Fibroblast of mammary gland (primary cell): ENCODE data around the gene DLG2.

Experiments
- DNase-seq: peaks from one replicate; pipeline ENCODE4 v3.0.0-alpha.2; 2010; ENCODE audit warnings: low read depth
- H3K4me3 ChIP-seq: 2 replicates; pipeline ENCODE4 v1.5.1; 2011; ENCODE audit warnings: low read depth, mild to moderate bottlenecking, low read length, moderate library complexity; ENCODE audit not compliant: control insufficient read depth
- TF ChIP-seq, protein P1 (sequence below): conservative IDR thresholded peaks from 2 replicates; pipeline ENCODE4 v1.5.1; 2011; ENCODE audit warnings: low read depth, low read length, inconsistent platforms; ENCODE audit not compliant: control insufficient read depth, insufficient read depth

The DLG2 gene

DNA sequence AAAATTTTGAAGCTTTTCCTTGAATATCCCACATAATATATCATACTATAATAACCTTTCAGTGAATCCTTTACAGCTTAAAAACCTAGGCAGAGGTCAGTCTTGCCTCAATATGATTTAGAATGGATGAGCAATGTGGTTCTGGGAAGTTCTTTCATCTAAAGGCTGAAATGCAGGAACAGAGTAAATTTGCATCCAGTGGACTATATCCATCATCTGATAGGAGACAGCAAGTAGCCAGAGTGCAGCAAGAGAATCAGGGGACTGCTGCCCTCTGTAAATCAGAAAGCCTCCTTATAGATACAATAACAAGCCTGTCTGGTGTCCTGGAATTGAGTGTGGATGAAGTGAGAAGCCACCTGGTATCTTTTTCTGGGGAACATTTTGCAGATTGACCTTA lies 1592.7 kb downstream of the DLG2 start:
- no peak overlapping the region for H3K4me3 ChIP-seq
- no peak for DNase-seq
- TF ChIP-seq, protein P1, sequence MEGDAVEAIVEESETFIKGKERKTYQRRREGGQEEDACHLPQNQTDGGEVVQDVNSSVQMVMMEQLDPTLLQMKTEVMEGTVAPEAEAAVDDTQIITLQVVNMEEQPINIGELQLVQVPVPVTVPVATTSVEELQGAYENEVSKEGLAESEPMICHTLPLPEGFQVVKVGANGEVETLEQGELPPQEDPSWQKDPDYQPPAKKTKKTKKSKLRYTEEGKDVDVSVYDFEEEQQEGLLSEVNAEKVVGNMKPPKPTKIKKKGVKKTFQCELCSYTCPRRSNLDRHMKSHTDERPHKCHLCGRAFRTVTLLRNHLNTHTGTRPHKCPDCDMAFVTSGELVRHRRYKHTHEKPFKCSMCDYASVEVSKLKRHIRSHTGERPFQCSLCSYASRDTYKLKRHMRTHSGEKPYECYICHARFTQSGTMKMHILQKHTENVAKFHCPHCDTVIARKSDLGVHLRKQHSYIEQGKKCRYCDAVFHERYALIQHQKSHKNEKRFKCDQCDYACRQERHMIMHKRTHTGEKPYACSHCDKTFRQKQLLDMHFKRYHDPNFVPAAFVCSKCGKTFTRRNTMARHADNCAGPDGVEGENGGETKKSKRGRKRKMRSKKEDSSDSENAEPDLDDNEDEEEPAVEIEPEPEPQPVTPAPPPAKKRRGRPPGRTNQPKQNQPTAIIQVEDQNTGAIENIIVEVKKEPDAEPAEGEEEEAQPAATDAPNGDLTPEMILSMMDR, result no peak

DNA sequence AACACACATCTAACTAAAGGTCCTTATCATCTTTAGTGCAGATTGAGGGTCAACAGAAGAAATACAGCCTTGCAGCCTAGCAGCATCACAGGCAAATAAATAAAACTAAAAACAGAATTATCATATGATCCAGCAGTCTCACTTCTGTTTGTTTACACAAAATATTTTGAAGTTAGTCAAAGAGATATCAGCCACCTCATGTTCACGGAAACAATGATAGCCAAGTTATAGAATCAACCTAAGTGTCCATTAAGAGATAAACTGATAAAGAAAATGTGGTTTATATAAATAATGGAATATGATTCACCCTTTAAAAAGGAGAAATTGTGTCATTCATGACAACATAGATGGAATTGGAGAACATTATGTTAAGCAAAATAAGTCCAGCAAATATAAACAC lies 1602.9 kb downstream of the DLG2 start:
- no peak overlapping the region for H3K4me3 ChIP-seq
- no peak for DNase-seq
- TF ChIP-seq, protein P1, result no peak

DNA sequence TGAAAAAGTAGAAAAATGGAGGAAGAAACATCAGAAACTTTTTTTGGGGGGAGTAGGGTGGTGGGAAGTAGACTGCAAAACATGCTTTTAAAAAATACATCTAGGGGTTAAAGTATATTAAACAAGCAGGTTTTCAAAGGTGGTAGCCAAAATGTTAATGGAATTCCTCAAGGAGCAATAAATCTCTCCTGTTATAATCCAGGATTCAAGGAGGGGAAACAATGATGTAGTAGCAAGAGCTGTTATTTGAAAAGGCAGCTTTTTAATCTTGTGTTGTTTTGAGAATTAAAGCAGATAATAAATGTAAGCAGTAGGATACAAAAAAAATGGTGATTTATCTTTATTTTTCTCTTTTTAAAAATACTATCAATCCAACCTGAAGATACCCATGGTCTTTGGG lies 1604.4 kb downstream of the DLG2 start:
- H3K4me3 ChIP-seq, result no peak overlapping the region
- TF ChIP-seq, protein P1, result no peak
- DNase-seq, result no peak

DNA sequence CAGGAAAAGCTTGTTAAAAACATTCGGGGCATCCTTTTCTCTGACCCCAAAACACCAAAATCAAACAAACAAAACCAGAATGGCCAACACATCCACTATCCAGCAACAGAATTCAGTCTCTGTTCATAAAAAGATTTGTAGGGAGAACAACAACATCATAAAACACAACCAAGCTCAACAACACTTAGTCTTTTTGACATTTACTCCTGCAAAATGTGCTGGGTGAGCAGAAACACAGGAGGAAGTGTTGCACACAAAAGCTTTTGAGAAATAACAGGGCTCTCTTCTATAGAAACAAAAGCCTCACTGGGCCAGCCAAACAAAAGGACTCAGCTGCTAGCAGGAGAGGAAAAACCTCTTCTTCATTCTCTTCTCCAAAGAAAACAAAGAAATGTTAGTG lies 1604.9 kb downstream of the DLG2 start:
- no peak overlapping the region for H3K4me3 ChIP-seq
- DNase-seq, result no peak
- TF ChIP-seq, protein P1, result no peak

DNA sequence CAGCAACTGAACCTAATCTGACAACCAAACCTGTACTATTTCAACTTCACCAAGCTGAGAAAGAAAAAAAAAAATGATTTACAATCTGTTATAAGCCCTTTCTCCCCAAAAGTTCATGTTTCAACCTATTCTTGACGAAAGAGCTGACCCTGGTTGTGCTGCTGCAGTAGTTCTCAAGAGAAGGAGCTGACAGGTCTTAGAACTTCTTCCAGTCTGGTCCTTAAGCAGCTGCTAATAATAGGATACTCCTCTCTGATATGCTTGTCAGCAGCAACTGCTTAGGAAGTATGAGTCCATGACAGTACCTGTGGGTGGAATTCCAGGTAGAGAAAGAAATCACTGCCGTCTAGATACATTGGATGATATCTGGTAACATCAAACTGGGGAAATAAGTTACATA lies 1605.9 kb downstream of the DLG2 start:
- H3K4me3 ChIP-seq, result no peak overlapping the region
- TF ChIP-seq, protein P1, result no peak
- DNase-seq, result no peak

DNA sequence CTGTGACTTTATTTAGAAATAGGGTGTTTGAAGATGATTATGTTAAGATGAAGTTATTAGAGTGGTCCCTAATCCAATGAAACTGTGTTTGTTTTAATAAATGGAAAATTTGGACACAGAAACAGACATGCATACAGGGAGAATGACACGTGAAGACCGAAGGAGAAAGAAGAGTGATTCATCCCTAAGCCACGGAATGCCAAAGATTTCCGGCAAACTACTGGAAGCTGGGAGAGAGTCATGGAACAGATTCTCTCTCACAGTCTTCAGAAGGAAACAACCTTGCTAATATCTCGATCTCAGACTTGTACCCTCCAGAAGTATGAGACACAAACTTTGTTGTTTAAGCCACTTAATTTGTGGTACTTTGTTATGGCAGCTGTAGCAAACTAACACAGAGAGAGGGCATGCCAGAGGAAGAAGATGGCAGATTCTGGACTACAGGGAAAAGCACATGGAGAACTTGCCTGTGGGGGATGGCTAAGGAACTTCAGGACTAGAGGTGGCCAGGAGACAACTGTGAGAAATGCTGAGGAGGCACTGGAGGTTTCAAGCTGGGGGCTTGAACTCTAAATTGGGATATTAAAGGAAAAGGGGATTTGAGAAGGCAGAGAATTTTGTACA lies 1607.5 kb downstream of the DLG2 start:
- TF ChIP-seq, protein P1, result no peak
- H3K4me3 ChIP-seq, result no peak overlapping the region
- DNase-seq, result peak; percentile 68

DNA sequence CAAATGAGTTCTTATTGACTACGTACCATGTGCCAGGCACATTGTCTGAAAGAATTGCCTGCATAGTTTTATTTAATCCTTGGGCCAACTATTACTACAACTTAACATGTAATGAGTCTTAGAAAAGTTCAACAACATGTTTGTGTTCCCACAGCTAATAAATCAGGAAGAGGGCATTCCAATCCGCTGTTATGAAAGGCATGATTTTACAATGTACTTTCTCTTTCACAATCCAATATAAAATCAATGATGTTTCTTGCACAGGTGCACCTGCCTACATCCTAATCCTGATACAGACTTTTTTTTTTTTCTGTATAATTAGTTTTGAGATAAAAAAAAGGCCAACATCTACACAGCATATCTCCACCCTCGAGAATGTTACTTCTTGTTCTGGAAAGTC lies 1612.6 kb downstream of the DLG2 start:
- no peak for DNase-seq
- TF ChIP-seq, protein P1, result no peak
- H3K4me3 ChIP-seq, result no peak overlapping the region
